GM13977 (cell line): Measurements from ENCODE around the gene NKAIN2.
"Not testable (repeated sequence)": the region's sequence is repeated elsewhere in the genome, so short reads cannot be mapped to it uniquely, and the experiment has no call there.

Source experiments
- DNase-seq: peaks from one replicate; pipeline ENCODE4 v3.0.0; 2012; ENCODE audit warnings: low spot score
- CTCF ChIP-seq: IDR thresholded peaks from 2 replicates; pipeline ENCODE4 v1.5.1; 2012; ENCODE audit warnings: mild to moderate bottlenecking, control low read depth; ENCODE audit not compliant: insufficient read depth; ENCODE audit errors: extremely low read depth, missing control alignments
- in situ Hi-C: fragments of 300-500 bp; cut with MboI; formaldehyde crosslinking; loops from one replicate; pipeline ENCODE4 v1.12.0; 2022; ENCODE audit warnings: low sequenced_read_pairs, low pct_unique_long_range_greater_than_20kb, mixed read lengths, inconsistent platforms; ENCODE audit not compliant: unreplicated experiment

The NKAIN2 gene

GRCh38 chr6:124297507-124297906 is 493.8 kb downstream of the NKAIN2 start:
- no peak for DNase-seq
- TF ChIP-seq CTCF = no peak
- in situ Hi-C loops = no loop called here

GRCh38 chr6:124298730-124299129 is 495.1 kb downstream of the NKAIN2 start:
- in situ Hi-C loops = no loop called here
- DNase-seq = no peak
- TF ChIP-seq CTCF = no peak

GRCh38 chr6:124300907-124301306 is 497.2 kb downstream of the NKAIN2 start:
- in situ Hi-C loops, DNase-seq: not testable (repeated sequence)

- TF ChIP-seq CTCF = no peak
- no peak for DNase-seq
- in situ Hi-C loops = no loop called here
Observed at GRCh38 chr6:124303971-124304370, 500.3 kb downstream of the NKAIN2 start.

GRCh38 chr6:124310139-124310538 is 506.5 kb downstream of the NKAIN2 start:
- no peak for TF ChIP-seq CTCF
- in situ Hi-C loops = no loop called here
- no peak for DNase-seq

GRCh38 chr6:124319410-124319809 is 515.7 kb downstream of the NKAIN2 start:
- no peak for DNase-seq
- no peak for TF ChIP-seq CTCF
- in situ Hi-C loops = no loop called here

GRCh38 chr6:124324237-124324636 is 520.6 kb downstream of the NKAIN2 start:
- no peak for TF ChIP-seq CTCF
- in situ Hi-C loops = no loop called here
- no peak for DNase-seq

GRCh38 chr6:124330197-124330596 is 526.5 kb downstream of the NKAIN2 start:
- DNase-seq = no peak
- no peak for TF ChIP-seq CTCF
- in situ Hi-C loops = no loop called here
